Calu3 (cell line): ENCODE results near the gene ABCD3. TPM values are rescaled to one million over a fixed set of nuclear protein-coding genes. Genes with fewer than 3 reads are reported as not detected.

Experiments used
- BruUV-seq: library from RNA; stranded (reverse); fragments of 400-500 nt; replicated peaks from 2 replicates; lab custom pipeline; 2021; lab: Mats Ljungman, UMichigan
- CTCF ChIA-PET: fragments of 300-600 bp; sonication (Branson Sonifier 250); formaldehyde crosslinking; loops from one replicate; lab custom pipeline; 2022; ENCODE audit warnings: antibody characterized with exemption; lab: Charles Lee
- DNase-seq: peaks from one replicate; pipeline ENCODE4 v3.0.0; 2022
- H3K27ac Mint-ChIP-seq: one replicate; pipeline ENCODE4 v1.8.0; 2022; ENCODE audit warnings: mixed read lengths; ENCODE audit not compliant: unreplicated experiment
- H3K27me3 Mint-ChIP-seq: one replicate; pipeline ENCODE4 v1.8.0; 2022; ENCODE audit warnings: mixed read lengths; ENCODE audit not compliant: unreplicated experiment
- H3K36me3 Mint-ChIP-seq: one replicate; pipeline ENCODE4 v1.8.0; 2022; ENCODE audit warnings: mild to moderate bottlenecking, moderate library complexity, mixed read lengths; ENCODE audit not compliant: insufficient read depth, unreplicated experiment
- H3K4me1 Mint-ChIP-seq: one replicate; pipeline ENCODE4 v1.8.0; 2022; ENCODE audit warnings: mild to moderate bottlenecking, low read depth, mixed read lengths; ENCODE audit not compliant: unreplicated experiment
- H3K4me3 Mint-ChIP-seq: one replicate; pipeline ENCODE4 v1.8.0; 2022; ENCODE audit warnings: mild to moderate bottlenecking, low read depth, moderate library complexity, mixed read lengths; ENCODE audit not compliant: unreplicated experiment
- H3K9me3 Mint-ChIP-seq: one replicate; pipeline ENCODE4 v1.8.0; 2022; ENCODE audit warnings: low read depth, mixed read lengths; ENCODE audit not compliant: unreplicated experiment
- CTCF ChIP-seq: fragments of 200-600 bp; IDR thresholded peaks from one replicate; pipeline ENCODE4 v1.8.0; 2022; ENCODE audit warnings: antibody characterized with exemption; ENCODE audit not compliant: unreplicated experiment
- intact Hi-C: fragments of 100-400 bp; cut with micrococcal nuclease; formaldehyde crosslinking; loops from one replicate; pipeline ENCODE4 v1.10.0; 2022; ENCODE audit not compliant: unreplicated experiment
- total RNA-seq: library from RNA; stranded (reverse); gene quantifications from 2 replicates; pipeline ENCODE4 v1.2.3, GENCODE V29; 2022

ABCD3 gene
- total RNA-seq, 1 experiment from 2014 or later = 59.3 TPM

- H3K4me3 Mint-ChIP-seq = peak overlapping the region; percentile 75
- peak overlapping the region; percentile 60 for H3K27ac Mint-ChIP-seq
- no peaks in the 10 kb centered on the region for H3K9me3 Mint-ChIP-seq
- H3K27me3 Mint-ChIP-seq = no peaks in the 10 kb centered on the region
- peaks cover 48% of the 10 kb centered on the region for H3K4me1 Mint-ChIP-seq
- intact Hi-C loops = loop anchor here (5.0 kb wide), 1 partner anchor 189 kb away; no protein-coding TSS in a partner anchor
- no peak for DNase-seq
- BruUV-seq = no TSS peak
- H3K36me3 Mint-ChIP-seq = peaks cover 99% of the 10 kb centered on the region
- no peak for TF ChIP-seq CTCF
- CTCF ChIA-PET = interaction anchor here (0.9 kb wide), 1 partner anchor 264 kb away, joined by 3 read pairs; no protein-coding TSS in a partner anchor
These were observed 120.1 kb downstream of the ABCD3 start for GRCh38 chr1:94538243-94538827.

DNA sequence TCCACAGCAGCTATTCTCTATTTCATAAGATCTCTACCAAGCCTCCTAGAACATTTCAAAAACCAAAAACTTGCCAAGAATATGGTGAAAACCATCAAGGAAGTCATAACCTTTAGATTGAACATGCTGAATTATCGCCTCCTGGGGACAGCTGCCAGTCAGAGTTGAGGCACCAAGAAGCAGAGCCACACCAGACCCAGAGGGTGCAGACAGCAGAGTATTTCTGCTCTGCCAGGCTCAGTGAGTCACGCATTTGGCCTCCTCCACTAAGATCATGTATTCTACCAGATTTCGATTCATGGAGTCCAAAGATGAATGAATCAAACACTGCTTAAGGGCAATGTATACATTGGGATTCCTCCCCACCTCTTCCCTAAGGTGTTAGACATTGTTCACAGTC, 121.3 kb downstream of the ABCD3 start:
- DNase-seq = peak; percentile 56
- intact Hi-C loops = loop anchor here (5.0 kb wide), 1 partner anchor 188 kb away; no protein-coding TSS in a partner anchor
- Mint-ChIP-seq H3K4me1 (peaks cover 43% of the 10 kb centered on the region), H3K9me3 (no peaks in the 10 kb centered on the region), H3K27me3 (no peaks in the 10 kb centered on the region), H3K36me3 (peaks cover 94% of the 10 kb centered on the region), H3K4me3 (peak overlapping the region; percentile 75), H3K27ac (peak overlapping the region; percentile 60)
- BruUV-seq = no TSS peak
- no peak for TF ChIP-seq CTCF
- CTCF ChIA-PET = interaction anchor here (0.7 to 2.0 kb wide), 4 partner anchors 12 to 263 kb away, joined by 3 to 5 read pairs (median 4); no protein-coding TSS in a partner anchor

DNA sequence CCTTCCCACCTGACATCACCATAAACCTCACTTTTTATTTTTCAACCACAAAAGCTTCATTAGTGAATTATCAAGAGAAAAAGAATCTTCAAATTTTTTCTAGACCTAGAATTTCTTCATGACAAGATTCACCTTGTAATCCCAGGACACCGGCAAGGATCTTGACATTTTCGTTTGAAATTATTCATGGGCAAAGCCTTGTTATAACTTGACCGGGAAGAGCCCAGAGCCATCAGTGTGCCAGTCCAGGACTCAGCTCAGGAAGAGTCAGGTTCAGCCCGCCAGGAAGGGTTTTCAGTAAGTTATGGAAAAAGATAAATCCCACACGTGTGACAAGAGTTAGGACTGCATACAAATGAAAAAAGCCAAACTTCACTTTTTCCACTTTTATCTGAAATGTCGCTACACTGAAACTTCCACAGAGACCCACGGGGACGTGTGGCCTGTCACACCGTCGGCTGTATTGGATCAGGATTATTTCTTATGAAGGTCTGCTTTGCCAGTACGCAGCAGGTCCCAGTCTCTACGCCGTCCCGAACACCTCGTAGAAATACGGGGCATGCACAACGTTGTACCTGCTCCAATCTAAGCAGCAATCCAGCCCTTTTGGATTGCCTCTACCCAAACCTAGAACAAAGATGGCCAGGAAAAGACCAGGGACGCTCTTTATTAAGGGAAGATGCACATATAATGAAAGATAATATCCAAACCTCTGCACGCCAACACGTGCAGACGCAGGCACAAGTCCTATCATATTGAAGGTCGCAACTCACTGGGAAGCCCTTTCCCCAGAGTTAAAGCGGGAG, 122.5 kb downstream of the ABCD3 start:
- Mint-ChIP-seq H3K4me3 (peak overlapping the region; percentile 75), H3K4me1 (peaks cover 40% of the 10 kb centered on the region), H3K36me3 (peaks cover 91% of the 10 kb centered on the region), H3K9me3 (no peaks in the 10 kb centered on the region), H3K27me3 (no peaks in the 10 kb centered on the region), H3K27ac (peak overlapping the region; percentile 60)
- BruUV-seq = no TSS peak
- CTCF ChIA-PET = interaction anchor here (0.6 to 2.0 kb wide), 5 partner anchors 13 to 314 kb away, joined by 3 to 5 read pairs (median 4); no protein-coding TSS in a partner anchor
- intact Hi-C loops = loop anchor here (1.0 to 5.0 kb wide), 2 partner anchors 62 to 82 kb away; no protein-coding TSS in a partner anchor
- TF ChIP-seq CTCF = no peak
- DNase-seq = no peak

DNA sequence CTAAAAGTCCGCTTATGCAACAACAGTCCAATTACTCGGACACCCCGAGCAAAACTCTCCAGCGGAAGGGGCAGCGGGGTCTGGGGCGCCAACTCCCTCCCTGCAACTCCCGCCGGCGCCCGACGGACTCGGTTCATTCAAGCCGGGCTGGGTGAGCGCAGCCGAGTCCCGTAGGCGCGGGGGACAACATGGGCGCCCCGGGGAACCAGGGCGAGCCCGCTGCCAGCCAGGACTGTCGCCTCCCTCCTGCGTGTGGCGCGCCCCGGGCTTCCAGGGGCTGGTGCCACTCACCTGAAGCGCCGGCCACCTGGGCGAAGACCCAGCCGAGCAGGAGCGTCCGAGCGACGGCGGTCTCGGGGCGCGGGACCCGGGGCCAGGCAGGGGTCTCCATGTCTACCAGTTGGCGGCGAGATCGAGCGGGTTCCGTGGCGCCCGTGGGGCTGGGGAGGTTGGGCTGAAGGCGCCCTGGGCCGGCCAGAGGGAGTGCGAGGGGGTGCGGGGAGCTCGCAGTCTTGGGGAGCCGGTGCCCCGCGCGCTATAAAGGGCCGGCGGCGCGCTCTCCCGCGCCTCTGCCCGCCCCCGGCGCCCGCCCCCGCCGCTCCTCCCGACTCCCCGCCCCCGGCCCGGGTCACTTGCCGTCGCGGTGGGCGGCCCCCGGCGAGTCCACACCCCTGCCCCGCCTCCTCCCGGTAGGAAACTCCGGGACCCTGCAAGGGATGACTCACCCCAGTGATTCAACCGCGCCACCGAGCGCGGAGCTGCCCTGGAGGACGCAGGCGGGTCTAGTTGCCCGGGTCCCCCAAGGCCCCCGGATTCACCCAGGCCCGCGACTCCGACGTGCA, 123.3 kb downstream of the ABCD3 start, which contains the start of gene F3:
Gene F3, minus strand, starts transcription at position 514 of the 842 bp plus-strand sequence. Its CDS starts 123 bp downstream, at position 391.
- CTCF ChIA-PET = interaction anchor here (0.5 to 2.3 kb wide), 12 partner anchors 14 to 313 kb away, joined by 3 to 10 read pairs (median 3); no protein-coding TSS in a partner anchor
- BruUV-seq = no TSS peak
- no peak for TF ChIP-seq CTCF
- H3K27me3 Mint-ChIP-seq = no peaks in the 10 kb centered on the region
- H3K9me3 Mint-ChIP-seq = no peaks in the 10 kb centered on the region
- DNase-seq = peak; percentile 98
- H3K4me3 Mint-ChIP-seq = peak within 1 kb of the TSS; percentile 75
- H3K36me3 Mint-ChIP-seq = peaks cover 88% of the 10 kb centered on the region
- intact Hi-C loops = loop anchor here (1.0 to 5.0 kb wide), 2 partner anchors 61 to 81 kb away; no protein-coding TSS in a partner anchor
- peak within 1 kb of the TSS; percentile 60 for H3K27ac Mint-ChIP-seq
- H3K4me1 Mint-ChIP-seq = peaks cover 32% of the 10 kb centered on the region
